NCI-H2196 (cell line): ENCODE measurements around the gene ELAVL3.
"Not testable (repeated sequence)": the region's sequence is repeated elsewhere in the genome, so short reads cannot be mapped to it uniquely, and the experiment has no call there.

Experiments used
- DNase-seq: peaks from one replicate; lab custom pipeline; 2025; ENCODE audit not compliant: unreplicated experiment; lab: John Stamatoyannopoulos, UW

ELAVL3 gene

DNA sequence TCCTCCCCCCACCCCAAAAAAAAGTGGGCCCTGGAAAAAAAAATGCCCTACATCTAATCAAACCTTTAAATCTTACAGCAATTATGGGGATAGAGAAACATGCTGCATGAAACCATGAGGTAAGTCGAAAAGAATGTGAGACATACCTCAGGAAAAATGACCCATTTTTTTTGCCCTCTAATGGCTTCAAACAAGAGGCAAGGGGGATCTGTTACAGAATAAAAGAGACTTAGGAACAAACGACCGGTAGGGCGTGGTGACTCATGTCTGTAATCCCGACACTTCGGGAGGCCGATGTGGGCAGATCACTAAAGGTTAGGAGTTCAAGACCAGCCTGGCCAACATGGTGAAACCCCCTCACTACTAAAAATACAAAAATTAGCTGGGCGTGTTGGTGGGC is 70.2 kb downstream of the ELAVL3 start:
- DNase-seq = no peak

DNA sequence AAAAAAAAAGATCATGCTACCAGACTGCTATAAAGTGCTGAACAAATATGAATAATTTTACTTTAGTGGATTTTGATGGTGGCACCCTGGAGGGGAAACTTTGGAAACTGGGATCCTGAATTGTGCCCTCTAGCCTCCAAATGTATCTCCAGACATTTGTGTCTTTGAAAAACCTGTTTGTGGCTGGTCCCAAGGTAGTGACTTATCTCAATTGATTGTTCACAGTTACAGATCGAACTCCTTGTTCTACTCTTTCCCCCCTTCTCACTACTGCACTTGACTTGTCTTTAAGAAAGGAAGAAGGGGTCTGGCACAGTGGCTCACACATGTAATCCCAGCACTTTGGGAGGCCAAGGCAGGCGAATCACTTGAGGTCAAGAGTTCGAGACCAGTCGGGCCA is 72.3 kb downstream of the ELAVL3 start:
- no peak for DNase-seq

DNA sequence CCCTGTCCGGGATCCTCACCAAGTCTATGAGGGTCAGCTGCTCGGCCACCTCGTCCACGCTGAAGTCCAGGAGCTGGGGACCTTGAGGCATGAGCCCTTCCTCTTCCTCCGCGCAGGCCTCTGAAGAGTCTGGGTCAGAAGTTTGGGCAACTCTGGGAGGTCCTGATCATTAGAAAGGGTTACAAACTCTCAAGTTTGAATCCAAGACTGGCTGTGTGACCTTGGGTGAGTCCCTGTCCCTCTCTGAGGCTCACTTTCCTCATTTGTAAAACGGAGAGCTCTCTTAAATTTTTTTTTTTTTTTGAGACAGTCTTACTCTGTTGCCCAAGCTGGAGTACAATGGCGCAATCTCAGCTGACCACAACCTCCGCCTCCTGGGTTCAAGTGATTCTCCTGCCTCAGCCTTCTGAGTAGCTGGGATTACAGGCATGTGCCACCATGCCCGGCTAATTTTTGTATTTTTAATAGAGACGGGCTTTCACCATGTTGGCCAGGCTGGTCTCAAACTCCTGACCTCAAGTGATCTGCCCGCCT is 74.1 kb downstream of the ELAVL3 start:
- DNase-seq = not testable (repeated sequence)

DNA sequence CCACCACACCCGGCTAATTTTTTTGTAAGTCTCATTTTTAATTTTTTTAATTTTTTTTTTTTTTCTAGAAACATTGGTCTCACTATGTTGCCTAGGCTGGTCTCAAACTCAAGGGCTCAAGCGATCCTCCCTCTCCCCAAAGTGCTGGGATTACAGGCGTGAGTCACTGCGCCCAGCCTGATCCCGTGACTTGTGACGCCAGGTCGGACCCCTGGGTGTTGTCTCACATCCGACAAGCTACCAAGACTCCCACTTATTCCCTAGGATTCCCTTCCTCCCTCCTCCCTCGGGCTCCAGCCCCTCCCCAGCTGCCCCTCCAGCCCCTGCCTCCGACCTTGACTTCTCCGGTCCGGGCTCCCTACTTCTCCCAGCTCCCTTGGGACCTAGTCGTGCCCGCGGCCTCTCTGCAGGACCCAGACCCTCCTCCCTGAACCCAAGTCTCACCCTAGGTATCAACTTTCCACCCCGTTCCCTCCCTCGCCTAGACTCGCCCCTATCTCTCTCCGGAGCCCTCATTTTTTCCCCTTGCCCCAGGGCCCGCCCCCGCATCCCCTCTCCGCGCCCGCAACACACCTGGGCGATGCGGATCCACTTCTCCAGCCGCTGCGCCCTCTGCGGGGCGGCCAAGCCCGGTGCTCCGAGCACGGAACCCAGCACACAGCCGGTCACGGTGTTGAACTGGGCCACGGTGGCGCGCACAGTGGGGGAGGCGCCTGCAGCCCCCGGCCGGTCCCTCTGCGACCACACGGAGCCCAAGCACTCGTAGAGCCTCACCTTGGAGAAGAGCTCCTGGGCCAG is 74.8 kb downstream of the ELAVL3 start:
- DNase-seq = no peak

DNA sequence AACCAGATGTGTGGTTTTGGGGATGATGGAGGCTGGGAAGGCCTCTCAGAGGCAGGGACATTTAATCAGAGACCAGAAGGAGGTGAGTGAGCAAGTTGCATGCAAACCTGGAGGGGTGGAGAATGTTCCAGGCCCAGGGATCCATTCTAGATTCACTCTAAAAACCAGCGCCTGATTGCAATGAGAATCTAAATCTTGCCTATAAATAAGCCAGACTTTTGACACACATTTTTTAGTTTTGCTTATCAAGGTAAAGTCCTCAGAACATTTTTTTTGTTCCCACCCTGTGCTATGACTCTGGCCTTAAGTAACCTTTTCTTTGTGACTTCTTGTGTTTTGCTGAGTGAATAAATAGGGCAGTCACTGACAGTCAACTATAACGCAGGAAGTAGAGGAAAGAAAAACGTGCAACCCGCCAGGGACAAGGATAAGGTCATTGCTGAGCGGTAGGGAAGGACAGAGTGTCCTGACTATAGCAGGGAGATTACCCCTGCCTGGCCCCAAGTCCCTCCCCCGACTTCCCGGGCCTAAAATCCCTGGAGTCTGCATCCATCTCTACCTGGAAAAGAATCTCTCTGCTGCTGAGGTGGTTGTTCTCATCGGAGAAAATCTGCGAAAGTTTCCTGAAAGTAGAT is 76.1 kb downstream of the ELAVL3 start:
- no peak for DNase-seq

DNA sequence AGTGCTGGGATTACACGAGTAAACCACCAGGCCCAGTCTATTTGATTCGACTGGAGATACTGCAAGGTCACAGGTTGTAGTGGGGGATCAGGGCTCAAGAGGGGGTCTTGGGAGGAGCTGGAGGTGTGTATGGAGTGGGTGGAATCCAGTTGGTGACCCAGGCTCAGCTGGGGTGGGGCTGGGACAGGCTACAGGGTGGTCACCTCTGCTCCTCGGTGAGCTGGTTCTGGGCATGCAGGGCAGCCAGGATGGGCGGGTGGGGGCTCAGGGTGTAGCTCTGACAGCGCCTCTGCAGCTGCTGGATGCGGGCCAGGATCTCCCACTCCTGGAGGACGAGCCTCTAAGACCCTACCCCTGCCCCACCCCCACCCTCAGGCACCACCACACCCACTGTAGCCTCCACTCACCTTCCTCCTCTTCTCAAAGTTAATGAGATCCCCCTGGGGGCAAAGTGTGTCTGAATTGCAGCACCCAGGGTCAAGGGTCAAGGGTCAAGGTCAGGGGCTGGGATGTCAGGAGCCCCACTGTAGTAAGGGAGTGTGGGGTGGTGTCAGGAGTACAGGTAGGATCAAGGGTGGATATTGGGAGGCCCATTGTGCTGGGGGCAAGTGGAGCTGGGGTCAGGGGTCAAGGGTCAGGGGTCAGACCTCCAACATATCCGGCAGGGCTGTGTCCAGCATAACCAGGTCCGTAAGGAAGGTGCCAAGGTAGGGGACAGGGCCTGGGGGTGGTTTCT is 78.9 kb downstream of the ELAVL3 start:
- DNase-seq = no peak
